ENCODE data around the gene FRMPD1. TPM values are rescaled to one million over a fixed set of nuclear protein-coding genes. Genes with fewer than 3 reads are reported as not detected.

FRMPD1 gene
- total RNA-seq, 1 donor from 2014 or later = 38.1 TPM

DNA sequence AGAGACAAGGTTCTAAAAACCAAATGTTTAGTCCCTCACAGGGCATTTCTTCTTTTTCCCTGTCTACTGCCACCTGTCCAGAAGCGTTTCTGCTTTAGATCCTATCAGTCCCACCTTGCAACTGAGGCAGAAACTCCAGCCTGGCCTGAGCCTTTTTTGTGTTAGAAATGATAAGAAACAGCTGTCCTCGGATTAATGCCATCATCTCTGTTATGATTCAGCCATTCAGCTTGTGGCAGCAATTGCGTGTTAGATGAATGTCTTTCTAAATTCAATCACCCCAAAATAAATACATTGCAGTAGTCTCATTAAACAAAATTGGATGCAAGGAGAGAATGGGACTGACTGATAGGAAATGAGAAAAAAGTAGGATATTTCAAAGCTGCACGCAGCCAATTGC is 28.3 kb upstream of the FRMPD1 start:
- no peak for DNase-seq
- Mint-ChIP-seq H3K36me3 (ENCODE audit: unreplicated experiment) (no peaks in the 10 kb centered on the region), H3K27me3 (ENCODE audit: unreplicated experiment) (peaks cover 6% of the 10 kb centered on the region), H3K9me3 (ENCODE audit: unreplicated experiment) (peaks cover 1% of the 10 kb centered on the region), H3K27ac (ENCODE audit: unreplicated experiment) (no peak overlapping the region), H3K4me1 (ENCODE audit: low read depth, unreplicated experiment) (peaks cover 35% of the 10 kb centered on the region), H3K4me3 (ENCODE audit: unreplicated experiment) (no peak overlapping the region)
- TF ChIP-seq, protein P1, sequence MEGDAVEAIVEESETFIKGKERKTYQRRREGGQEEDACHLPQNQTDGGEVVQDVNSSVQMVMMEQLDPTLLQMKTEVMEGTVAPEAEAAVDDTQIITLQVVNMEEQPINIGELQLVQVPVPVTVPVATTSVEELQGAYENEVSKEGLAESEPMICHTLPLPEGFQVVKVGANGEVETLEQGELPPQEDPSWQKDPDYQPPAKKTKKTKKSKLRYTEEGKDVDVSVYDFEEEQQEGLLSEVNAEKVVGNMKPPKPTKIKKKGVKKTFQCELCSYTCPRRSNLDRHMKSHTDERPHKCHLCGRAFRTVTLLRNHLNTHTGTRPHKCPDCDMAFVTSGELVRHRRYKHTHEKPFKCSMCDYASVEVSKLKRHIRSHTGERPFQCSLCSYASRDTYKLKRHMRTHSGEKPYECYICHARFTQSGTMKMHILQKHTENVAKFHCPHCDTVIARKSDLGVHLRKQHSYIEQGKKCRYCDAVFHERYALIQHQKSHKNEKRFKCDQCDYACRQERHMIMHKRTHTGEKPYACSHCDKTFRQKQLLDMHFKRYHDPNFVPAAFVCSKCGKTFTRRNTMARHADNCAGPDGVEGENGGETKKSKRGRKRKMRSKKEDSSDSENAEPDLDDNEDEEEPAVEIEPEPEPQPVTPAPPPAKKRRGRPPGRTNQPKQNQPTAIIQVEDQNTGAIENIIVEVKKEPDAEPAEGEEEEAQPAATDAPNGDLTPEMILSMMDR (IDR thresholded peaks at IDR 0.05; ENCODE audit: partially characterized antibody, unreplicated experiment) = no peak

DNA sequence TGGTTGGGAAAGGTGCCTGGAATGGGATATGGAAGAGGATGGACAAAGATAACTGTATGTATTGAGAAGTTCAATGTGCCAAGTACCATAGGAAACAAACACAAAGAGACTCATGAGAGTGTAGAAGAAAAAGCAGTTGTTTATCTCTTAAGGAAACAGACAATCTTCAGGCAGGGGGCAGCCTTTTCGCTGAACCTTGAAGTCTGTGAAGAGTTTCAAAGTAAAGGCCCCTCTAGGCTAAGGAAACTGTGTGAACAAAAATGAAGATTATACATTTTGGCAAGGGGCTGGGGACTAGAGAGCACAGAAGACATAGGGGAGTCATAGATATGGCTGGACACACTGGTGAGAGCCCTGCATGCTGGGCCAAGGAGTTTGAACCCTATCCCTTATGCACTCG is 27.5 kb upstream of the FRMPD1 start:
- TF ChIP-seq, protein P1 (IDR thresholded peaks at IDR 0.05; ENCODE audit: partially characterized antibody, unreplicated experiment) = no peak
- H3K4me3 Mint-ChIP-seq (ENCODE audit: unreplicated experiment) = no peak overlapping the region
- H3K36me3 Mint-ChIP-seq (ENCODE audit: unreplicated experiment) = no peaks in the 10 kb centered on the region

DNA sequence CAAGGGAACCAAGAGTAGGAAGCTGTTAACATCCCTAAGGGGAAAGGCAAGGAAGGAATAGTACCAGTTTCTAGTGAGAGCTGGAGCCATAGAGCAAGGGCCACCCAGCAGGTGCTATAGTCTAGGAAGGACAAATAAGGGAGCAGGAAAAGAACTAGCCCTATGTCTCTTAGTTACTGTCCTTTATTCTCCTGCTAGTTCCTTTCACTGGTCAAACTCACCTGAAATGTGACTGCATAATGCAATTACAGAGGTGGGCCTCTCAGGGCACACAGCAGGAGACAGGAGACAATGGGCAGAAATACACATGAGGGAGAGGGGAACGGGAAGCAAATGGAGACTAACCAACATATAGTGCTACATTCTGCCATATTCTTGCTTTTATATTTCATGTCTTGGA is 26.7 kb upstream of the FRMPD1 start:
- H3K9me3 Mint-ChIP-seq (ENCODE audit: unreplicated experiment) = peaks cover 1% of the 10 kb centered on the region
- H3K36me3 Mint-ChIP-seq (ENCODE audit: unreplicated experiment) = no peaks in the 10 kb centered on the region
- H3K4me3 Mint-ChIP-seq (ENCODE audit: unreplicated experiment) = no peak overlapping the region
- no peak for DNase-seq
- H3K4me1 Mint-ChIP-seq (ENCODE audit: low read depth, unreplicated experiment) = peaks cover 35% of the 10 kb centered on the region
- TF ChIP-seq, protein P1 (IDR thresholded peaks at IDR 0.05; ENCODE audit: partially characterized antibody, unreplicated experiment) = no peak
- no peak overlapping the region for H3K27ac Mint-ChIP-seq (ENCODE audit: unreplicated experiment)
- peaks cover 6% of the 10 kb centered on the region for H3K27me3 Mint-ChIP-seq (ENCODE audit: unreplicated experiment)

More for the DNA sequence above, 27.5 kb upstream of the FRMPD1 start:
- H3K9me3 Mint-ChIP-seq (ENCODE audit: unreplicated experiment) = peaks cover 1% of the 10 kb centered on the region
- H3K27ac Mint-ChIP-seq (ENCODE audit: unreplicated experiment) = no peak overlapping the region
- peaks cover 35% of the 10 kb centered on the region for H3K4me1 Mint-ChIP-seq (ENCODE audit: low read depth, unreplicated experiment)
- peaks cover 6% of the 10 kb centered on the region for H3K27me3 Mint-ChIP-seq (ENCODE audit: unreplicated experiment)
- no peak for DNase-seq

DNA sequence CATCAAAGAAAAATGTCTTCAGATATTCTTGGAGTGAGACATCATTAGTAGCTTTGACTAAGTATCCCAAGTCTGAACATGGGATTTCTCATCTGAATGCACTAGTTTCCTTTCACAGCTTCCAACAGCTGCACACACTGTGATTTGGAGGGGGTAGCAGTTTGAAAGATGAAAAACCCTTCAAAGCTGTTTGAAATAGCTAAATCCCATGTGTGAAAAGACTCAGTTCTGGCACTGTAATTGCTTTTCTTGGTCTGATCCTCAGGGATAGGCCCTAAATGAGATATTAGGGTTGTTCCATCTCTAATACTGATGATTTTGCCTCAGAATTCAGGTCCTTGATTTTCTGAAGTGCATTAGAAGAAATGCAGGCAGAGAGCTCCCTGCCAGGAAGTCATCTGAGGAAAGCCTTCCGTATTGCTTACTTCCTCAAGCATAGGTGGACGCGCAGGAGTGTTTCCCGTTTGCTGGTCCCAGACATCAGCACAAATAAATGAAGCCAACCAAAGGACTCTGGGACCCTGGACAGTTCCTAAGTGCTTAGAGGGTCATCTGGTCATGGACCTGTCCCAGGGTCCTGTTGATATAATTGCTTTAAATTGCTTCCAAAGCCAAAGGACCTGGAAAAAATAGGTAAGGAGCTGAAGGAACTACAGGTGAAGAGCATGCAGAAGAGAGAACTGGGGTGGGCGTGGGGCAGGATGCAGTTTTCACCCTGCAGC is 25.6 kb upstream of the FRMPD1 start:
- H3K27ac Mint-ChIP-seq (ENCODE audit: unreplicated experiment) = no peak overlapping the region
- peaks cover 35% of the 10 kb centered on the region for H3K4me1 Mint-ChIP-seq (ENCODE audit: low read depth, unreplicated experiment)
- H3K4me3 Mint-ChIP-seq (ENCODE audit: unreplicated experiment) = no peak overlapping the region
- no peak for DNase-seq
- peaks cover 2% of the 10 kb centered on the region for H3K9me3 Mint-ChIP-seq (ENCODE audit: unreplicated experiment)
- TF ChIP-seq, protein P1 (IDR thresholded peaks at IDR 0.05; ENCODE audit: partially characterized antibody, unreplicated experiment) = no peak
- H3K36me3 Mint-ChIP-seq (ENCODE audit: unreplicated experiment) = no peaks in the 10 kb centered on the region
- peaks cover 4% of the 10 kb centered on the region for H3K27me3 Mint-ChIP-seq (ENCODE audit: unreplicated experiment)

DNA sequence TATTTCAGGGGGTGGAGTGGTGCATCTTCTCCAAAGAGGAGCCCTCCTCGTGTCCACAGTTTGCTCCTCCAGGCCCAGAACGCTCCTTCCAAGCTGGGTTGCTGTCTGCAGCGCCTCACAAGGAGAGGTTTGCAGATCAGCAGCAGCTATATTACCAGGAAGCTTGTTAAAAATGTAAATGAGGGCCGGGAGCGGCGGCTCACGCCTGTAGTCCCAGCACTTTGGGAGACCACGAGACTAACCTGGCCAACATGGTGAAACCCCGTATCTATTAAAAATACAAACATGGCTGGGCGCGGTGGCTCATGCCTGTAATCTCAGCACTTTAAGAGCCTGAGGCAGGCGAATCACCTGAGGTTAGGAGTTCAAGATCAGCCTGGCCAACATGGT is 25.0 kb upstream of the FRMPD1 start:
- Mint-ChIP-seq H3K36me3 (ENCODE audit: unreplicated experiment) (no peaks in the 10 kb centered on the region), H3K27ac (ENCODE audit: unreplicated experiment) (no peak overlapping the region), H3K4me3 (ENCODE audit: unreplicated experiment) (no peak overlapping the region), H3K4me1 (ENCODE audit: low read depth, unreplicated experiment) (peaks cover 35% of the 10 kb centered on the region), H3K27me3 (ENCODE audit: unreplicated experiment) (peaks cover 4% of the 10 kb centered on the region), H3K9me3 (ENCODE audit: unreplicated experiment) (peaks cover 2% of the 10 kb centered on the region)
- DNase-seq = no peak
- TF ChIP-seq, protein P1 (IDR thresholded peaks at IDR 0.05; ENCODE audit: partially characterized antibody, unreplicated experiment) = no peak

All from glutamatergic neuron (in vitro differentiated cells).